H9 (cell line): ENCODE results near the gene PRSS57. TPM values are rescaled to one million over a fixed set of nuclear protein-coding genes. Genes with fewer than 3 reads are reported as not detected.

Source experiments
- DNase-seq: peaks from one replicate; pipeline ENCODE4 v3.0.0-alpha.2; 2017
- H2AFZ ChIP-seq: one replicate; pipeline ENCODE4 v1.6.1; 2013; ENCODE audit warnings: mild to moderate bottlenecking, low read length, control low read depth, moderate library complexity
- H2AK5ac ChIP-seq: 2 replicates; pipeline ENCODE4 v1.6.1; 2013; ENCODE audit warnings: low read length, control low read depth, mixed read lengths; ENCODE audit not compliant: insufficient read length
- H2BK120ac ChIP-seq: one replicate; pipeline ENCODE4 v1.6.1; 2013; ENCODE audit warnings: low read depth, mild to moderate bottlenecking, low read length, control low read depth, inconsistent platforms; ENCODE audit not compliant: poor library complexity, severe bottlenecking
- H2BK12ac ChIP-seq: 2 replicates; pipeline ENCODE4 v1.6.1; 2013; ENCODE audit warnings: low read length, control low read depth, mixed read lengths, low read depth; ENCODE audit not compliant: insufficient read length
- H2BK15ac ChIP-seq: 2 replicates; pipeline ENCODE4 v1.6.1; 2013; ENCODE audit warnings: low read depth, low read length, control low read depth
- H2BK20ac ChIP-seq: one replicate; pipeline ENCODE4 v1.6.1; 2013; ENCODE audit warnings: low read depth, mild to moderate bottlenecking, low read length, control low read depth, inconsistent platforms; ENCODE audit not compliant: poor library complexity, severe bottlenecking
- H2BK5ac ChIP-seq: 2 replicates; pipeline ENCODE4 v1.6.1; 2013; ENCODE audit warnings: low read length, control low read depth, mixed read lengths; ENCODE audit not compliant: insufficient read length
- H3K14ac ChIP-seq: 2 replicates; pipeline ENCODE4 v1.6.1; 2013; ENCODE audit warnings: low read length, control low read depth; ENCODE audit not compliant: insufficient read depth
- H3K18ac ChIP-seq: 2 replicates; pipeline ENCODE4 v1.6.1; 2013; ENCODE audit warnings: low read depth, mild to moderate bottlenecking, mixed read lengths, low read length, control low read depth; ENCODE audit not compliant: insufficient read length
- H3K23ac ChIP-seq: 2 replicates; pipeline ENCODE4 v1.6.1; 2013; ENCODE audit warnings: low read length, control low read depth, mixed read lengths, low read depth; ENCODE audit not compliant: insufficient read length
- H3K23me2 ChIP-seq: 2 replicates; pipeline ENCODE4 v1.6.1; 2013; ENCODE audit warnings: low read depth, mild to moderate bottlenecking, mixed read lengths, low read length, control low read depth; ENCODE audit not compliant: insufficient read length, poor library complexity, severe bottlenecking
- H3K27ac ChIP-seq: 2 replicates; pipeline ENCODE4 v1.5.1; 2013; ENCODE audit warnings: low read length, control low read depth, mixed read lengths, low read depth; ENCODE audit not compliant: insufficient read length
- H3K27me3 ChIP-seq: 2 replicates; pipeline ENCODE4 v1.6.1; 2013; ENCODE audit warnings: low read length, control low read depth, inconsistent platforms; ENCODE audit not compliant: insufficient read depth
- H3K4ac ChIP-seq: 2 replicates; pipeline ENCODE4 v1.6.1; 2013; ENCODE audit warnings: low read depth, mild to moderate bottlenecking, control low read depth, inconsistent platforms, low read length, moderate library complexity
- H3K4me1 ChIP-seq: 2 replicates; pipeline ENCODE4 v1.6.1; 2013; ENCODE audit warnings: low read length, control low read depth, inconsistent platforms; ENCODE audit not compliant: insufficient read depth
- H3K4me2 ChIP-seq: 2 replicates; pipeline ENCODE4 v1.6.1; 2013; ENCODE audit warnings: low read length, control low read depth, mixed read lengths; ENCODE audit not compliant: insufficient read length, insufficient read depth
- H3K56ac ChIP-seq: 2 replicates; pipeline ENCODE4 v1.6.1; 2013; ENCODE audit warnings: low read depth, mild to moderate bottlenecking, mixed read lengths, low read length, control low read depth; ENCODE audit not compliant: insufficient read length
- H3K79me1 ChIP-seq: 2 replicates; pipeline ENCODE4 v1.6.1; 2013; ENCODE audit warnings: low read depth, mild to moderate bottlenecking, moderate library complexity, low read length, control low read depth, inconsistent platforms; ENCODE audit not compliant: insufficient read depth, poor library complexity, severe bottlenecking
- H3K79me2 ChIP-seq: 2 replicates; pipeline ENCODE4 v1.6.1; 2013; ENCODE audit warnings: low read length, control low read depth, inconsistent platforms; ENCODE audit not compliant: insufficient read depth
- H3K9ac ChIP-seq: 2 replicates; pipeline ENCODE4 v1.6.1; 2013; ENCODE audit warnings: low read length, control low read depth, mixed read lengths; ENCODE audit not compliant: insufficient read length; ENCODE audit errors: extremely low read depth
- H3K9me3 ChIP-seq: one replicate; pipeline ENCODE4 v1.6.1; 2013; ENCODE audit warnings: low read depth, low read length, inconsistent platforms; ENCODE audit not compliant: control insufficient read depth
- H3T11ph ChIP-seq: one replicate; pipeline ENCODE4 v1.6.1; 2013; ENCODE audit warnings: mild to moderate bottlenecking, low read length, control low read depth, inconsistent platforms
- H4K20me1 ChIP-seq: one replicate; pipeline ENCODE4 v1.6.1; 2013; ENCODE audit not compliant: control insufficient read depth, insufficient read length, insufficient read depth
- H4K5ac ChIP-seq: 2 replicates; pipeline ENCODE4 v1.6.1; 2013; ENCODE audit warnings: low read depth, mild to moderate bottlenecking, mixed read lengths, low read length, control low read depth; ENCODE audit not compliant: insufficient read length
- H4K8ac ChIP-seq: replicated peaks from 2 replicates; pipeline ENCODE4 v1.6.1; 2013; ENCODE audit warnings: low read length, control low read depth, mixed read lengths, low read depth; ENCODE audit not compliant: insufficient read length
- H4K91ac ChIP-seq: 2 replicates; pipeline ENCODE4 v1.6.1; 2013; ENCODE audit warnings: low read depth, mild to moderate bottlenecking, moderate library complexity, mixed read lengths, low read length, control low read depth; ENCODE audit not compliant: insufficient read length
- H3K27ac Mint-ChIP-seq, 3 experiments: 2 replicates in 2 of 3; 3 replicates in 1 of 3; pipeline ENCODE4 v1.8.0; 2020 to 2021; ENCODE audit warnings: mixed read lengths in 3 of 3, mild to moderate bottlenecking in 1 of 3, moderate library complexity in 1 of 3
- H3K27me3 Mint-ChIP-seq: 2 replicates; pipeline ENCODE4 v1.8.0; 2021; ENCODE audit warnings: low read depth, mild to moderate bottlenecking, moderate library complexity, mixed read lengths
- H3K36me3 Mint-ChIP-seq, 3 experiments: 2 replicates in 2 of 3; 3 replicates in 1 of 3; pipeline ENCODE4 v1.8.0; 2020 to 2021; ENCODE audit warnings: low read depth in 3 of 3, mixed read lengths in 3 of 3; ENCODE audit not compliant: insufficient read depth in 1 of 3
- H3K4me1 Mint-ChIP-seq, 2 experiments: 2 replicates each; pipeline ENCODE4 v1.8.0; 2020; ENCODE audit warnings: mixed read lengths in 2 of 2
- H3K4me3 Mint-ChIP-seq, 2 experiments: 2 replicates in 1 of 2; 3 replicates in 1 of 2; pipeline ENCODE4 v1.8.0; 2020 to 2021; ENCODE audit warnings: mild to moderate bottlenecking in 2 of 2, mixed read lengths in 2 of 2, moderate library complexity in 1 of 2
- H3K9me3 Mint-ChIP-seq, 2 experiments: 2 replicates in 1 of 2; 3 replicates in 1 of 2; pipeline ENCODE4 v1.8.0; 2020; ENCODE audit warnings: mild to moderate bottlenecking in 2 of 2, mixed read lengths in 2 of 2, moderate library complexity in 1 of 2
- WGBS: extraction: QIAGEN DNeasy Blood & Tissue Kit; methylation state at CpG from one replicate; pipeline ENCODE4 v1.1.7; 2013; ENCODE audit warnings: missing lambda C conversion rate, low lambda C conversion rate, mixed read lengths; ENCODE audit not compliant: insufficient read length; ENCODE audit errors: extremely low coverage; 5-methylcytosine and 5-hydroxymethylcytosine counted together
- total RNA-seq: library from RNA; stranded (reverse); gene quantifications from 2 replicates; pipeline ENCODE4 v1.2.1, GENCODE V29; 2021
- TF ChIP-seq, protein P1 (sequence below): fragments of 200-600 bp; sonication (generic); conservative IDR thresholded peaks from 3 replicates; pipeline ENCODE4 v1.8.0; 2021; ENCODE audit warnings: antibody characterized with exemption, mild to moderate bottlenecking

Gene PRSS57
- total RNA-seq, 1 experiment from 2014 or later, result not detected

DNA sequence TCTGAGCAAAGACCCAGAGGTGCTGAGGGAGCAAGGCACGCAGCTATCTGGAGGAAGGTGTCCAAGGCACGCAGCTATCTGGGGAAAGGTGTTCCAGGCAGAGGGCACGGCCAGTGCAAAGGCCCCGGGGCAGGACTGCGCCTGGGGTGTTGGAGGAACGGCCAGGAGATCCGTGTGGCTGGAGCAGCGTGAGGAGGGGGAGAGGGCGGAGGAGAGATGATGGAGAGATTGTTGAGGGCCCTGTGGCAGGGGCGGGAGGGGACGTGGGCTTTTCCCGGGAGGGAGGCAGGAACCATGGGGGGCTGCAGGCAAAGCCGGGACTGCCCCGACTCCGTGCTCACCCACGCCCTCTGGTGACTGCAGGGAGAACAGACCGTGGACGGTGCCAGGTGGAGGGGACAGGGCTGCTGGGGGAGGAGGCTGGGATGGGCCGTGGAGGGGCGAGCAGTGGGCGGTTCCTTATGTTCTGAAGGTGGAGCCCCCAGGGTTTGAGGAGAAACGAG lies 42.4 kb upstream of the PRSS57 start:
- no peaks in the 10 kb centered on the region for H3K27me3 ChIP-seq
- H3K4me1 ChIP-seq, result no peaks in the 10 kb centered on the region
- H3K56ac ChIP-seq, result no peak overlapping the region
- H3K27ac ChIP-seq, result no peak overlapping the region
- H2BK120ac ChIP-seq, result no peak overlapping the region
- TF ChIP-seq, protein P1, sequence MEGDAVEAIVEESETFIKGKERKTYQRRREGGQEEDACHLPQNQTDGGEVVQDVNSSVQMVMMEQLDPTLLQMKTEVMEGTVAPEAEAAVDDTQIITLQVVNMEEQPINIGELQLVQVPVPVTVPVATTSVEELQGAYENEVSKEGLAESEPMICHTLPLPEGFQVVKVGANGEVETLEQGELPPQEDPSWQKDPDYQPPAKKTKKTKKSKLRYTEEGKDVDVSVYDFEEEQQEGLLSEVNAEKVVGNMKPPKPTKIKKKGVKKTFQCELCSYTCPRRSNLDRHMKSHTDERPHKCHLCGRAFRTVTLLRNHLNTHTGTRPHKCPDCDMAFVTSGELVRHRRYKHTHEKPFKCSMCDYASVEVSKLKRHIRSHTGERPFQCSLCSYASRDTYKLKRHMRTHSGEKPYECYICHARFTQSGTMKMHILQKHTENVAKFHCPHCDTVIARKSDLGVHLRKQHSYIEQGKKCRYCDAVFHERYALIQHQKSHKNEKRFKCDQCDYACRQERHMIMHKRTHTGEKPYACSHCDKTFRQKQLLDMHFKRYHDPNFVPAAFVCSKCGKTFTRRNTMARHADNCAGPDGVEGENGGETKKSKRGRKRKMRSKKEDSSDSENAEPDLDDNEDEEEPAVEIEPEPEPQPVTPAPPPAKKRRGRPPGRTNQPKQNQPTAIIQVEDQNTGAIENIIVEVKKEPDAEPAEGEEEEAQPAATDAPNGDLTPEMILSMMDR, result peak; percentile 76
- H2BK15ac ChIP-seq, result no peak overlapping the region
- H3K79me1 ChIP-seq, result no peaks in the 10 kb centered on the region
- no peak overlapping the region for H3K4ac ChIP-seq
- H4K8ac ChIP-seq, result no peak overlapping the region
- H2BK12ac ChIP-seq, result no peak overlapping the region
- no CpG with 5 or more reads among the region's 22 CpGs for WGBS
- H3K4me2 ChIP-seq, result no peak overlapping the region
- H3K27me3 Mint-ChIP-seq, result peaks cover 4% of the 10 kb centered on the region
- H3K9me3 ChIP-seq, result no peaks in the 10 kb centered on the region
- no peak overlapping the region for H3K27ac Mint-ChIP-seq
- H3T11ph ChIP-seq, result no peak overlapping the region
- no peaks in the 10 kb centered on the region; a peak in 2 of 7 replicates for H3K36me3 Mint-ChIP-seq
- no peaks in the 10 kb centered on the region for H3K23me2 ChIP-seq
- no peak overlapping the region for H4K5ac ChIP-seq
- no peak overlapping the region for H2AK5ac ChIP-seq
- no peaks in the 10 kb centered on the region for H4K20me1 ChIP-seq
- no peak overlapping the region for H2BK5ac ChIP-seq
- H3K4me3 Mint-ChIP-seq, result no peak overlapping the region
- no peak overlapping the region for H4K91ac ChIP-seq
- H3K9me3 Mint-ChIP-seq, result no peaks in the 10 kb centered on the region
- no peak overlapping the region for H2BK20ac ChIP-seq
- H3K4me1 Mint-ChIP-seq, result peaks cover 0 to 4% of the 10 kb centered on the region in 2 experiments; a peak in 2 of 4 replicates
- H3K14ac ChIP-seq, result no peak overlapping the region; the same call in 1 of the 2 replicates
- no peak overlapping the region for H3K18ac ChIP-seq
- H3K23ac ChIP-seq, result no peak overlapping the region
- no peaks in the 10 kb centered on the region for H3K79me2 ChIP-seq
- no peak overlapping the region for H2AFZ ChIP-seq
- DNase-seq, result peak; percentile 81
- no peak overlapping the region for H3K9ac ChIP-seq
